Esophagus muscularis mucosa (tissue), 4 donors: Measurements from ENCODE around the gene BMAL1. TPM values are rescaled to one million over a fixed set of nuclear protein-coding genes. Genes with fewer than 3 reads are reported as not detected.

Experiments
- DNase-seq: peaks from one replicate; pipeline ENCODE4 v3.0.0-alpha.2; 2017; ENCODE audit errors: extremely low spot score
- H3K27ac ChIP-seq, 4 donors: fragments of 200-600 bp; sonication (generic); replicated peaks in 1 of 4; 1 replicate in 3 of 4; 2 replicates in 1 of 4; pipeline ENCODE4 v1.5.1; 2016 to 2019; ENCODE audit warnings: mild to moderate bottlenecking in 1 of 4
- H3K27me3 ChIP-seq, 4 donors: fragments of 200-600 bp; sonication (generic); one replicate each; pipeline versions ENCODE4 v1.5.1 to v1.6.0; 2016 to 2019
- H3K36me3 ChIP-seq, 4 donors: fragments of 200-600 bp; sonication (generic); one replicate each; pipeline ENCODE4 v1.5.1; 2016 to 2019
- H3K4me1 ChIP-seq, 4 donors: fragments of 200-600 bp; sonication (generic); one replicate each; pipeline ENCODE4 v1.5.1; 2016 to 2019
- H3K4me3 ChIP-seq, 4 donors: fragments of 200-600 bp; sonication (generic); 1 replicate in 2 of 4; 2 replicates in 2 of 4; pipeline ENCODE4 v1.5.1; 2016 to 2019; ENCODE audit warnings: mild to moderate bottlenecking in 4 of 4, moderate library complexity in 1 of 4
- H3K9me3 ChIP-seq, 4 donors: fragments of 200-600 bp; sonication (generic); 1 replicate in 3 of 4; 2 replicates in 1 of 4; pipeline ENCODE4 v1.5.1; 2016 to 2019
- CTCF ChIP-seq, 3 experiments: fragments of 200-600 bp in 2 of 3; fragments of 450-650 bp in 1 of 3; sonication (generic) in 2 of 3; IDR thresholded peaks; one replicate each; pipeline ENCODE4 v1.5.1; 2017 to 2019; ENCODE audit warnings: antibody characterized with exemption in 3 of 3, mild to moderate bottlenecking in 2 of 3, moderate library complexity in 1 of 3
- EP300 ChIP-seq: sonication (generic); formaldehyde crosslinking; IDR thresholded peaks from one replicate; pipeline ENCODE4 v1.6.1; 2017; ENCODE audit warnings: antibody characterized with exemption
- POLR2A ChIP-seq: fragments of 450-650 bp; IDR thresholded peaks from one replicate; pipeline ENCODE4 v1.6.1; 2017; ENCODE audit warnings: antibody characterized with exemption, moderate library complexity, mild to moderate bottlenecking, low read depth
- POLR2AphosphoS5 ChIP-seq, 2 donors: sonication (generic); formaldehyde crosslinking; IDR thresholded peaks; one replicate each; pipeline ENCODE4 v1.6.1; 2017; ENCODE audit warnings: antibody characterized with exemption in 2 of 2
- WGBS: methylation state at CpG from one replicate; pipeline ENCODE4 v1.1.5; 2018; 5-methylcytosine and 5-hydroxymethylcytosine counted together
- intact Hi-C: fragments of 100-400 bp; cut with DNase I; formaldehyde crosslinking; loops from one replicate; pipeline ENCODE4 v1.15.1; 2023
- total RNA-seq, 4 donors: library from RNA; depleted of rRNA; stranded (reverse); fragments of >200 nt; gene quantifications; one replicate each; pipeline versions ENCODE4 v1.1.0 to v1.2.1, GENCODE V29; 2016

Gene BMAL1
- total RNA-seq, 4 donors from 2014 or later, result 31.1 to 36.4 (median 33.9) TPM

DNA sequence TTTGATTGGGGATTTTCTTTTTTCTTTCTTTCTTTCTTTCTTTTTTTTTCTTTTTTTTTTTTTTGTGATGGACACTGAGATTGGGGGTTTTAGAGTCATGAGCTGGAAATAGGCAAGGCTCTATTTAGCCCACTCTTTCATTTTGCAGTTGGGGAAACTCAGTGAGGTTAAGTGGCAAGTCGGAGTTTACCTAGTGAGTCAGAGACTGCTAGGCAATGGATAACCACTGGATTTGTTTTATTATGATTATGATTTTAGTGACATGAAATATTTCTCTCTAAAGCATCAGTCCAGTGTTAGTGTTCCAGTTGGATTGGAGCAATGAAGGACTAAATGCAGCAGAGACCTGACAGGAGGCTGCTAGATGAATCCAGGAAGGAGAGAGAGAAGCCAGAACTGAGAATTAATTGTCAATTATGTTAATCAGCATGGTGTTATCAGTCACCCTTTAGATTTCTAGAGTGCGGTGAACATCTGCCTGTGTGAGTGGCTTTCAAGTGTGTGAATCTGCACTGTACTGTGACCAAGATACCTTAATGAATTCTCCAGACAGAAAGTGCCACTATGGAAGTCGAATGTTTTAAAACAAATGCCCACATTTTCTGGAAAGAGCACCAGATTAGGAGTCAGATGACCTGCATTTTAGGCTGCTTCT lies 10.9 kb downstream of the BMAL1 start:
- H3K4me3 ChIP-seq, result no peak overlapping the region
- no peak for DNase-seq
- H3K27ac ChIP-seq, result no peak overlapping the region
- H3K36me3 ChIP-seq, result no peaks in the 10 kb centered on the region
- H3K9me3 ChIP-seq, result no peaks in the 10 kb centered on the region
- intact Hi-C loops, result no loop called here
- 65% methylated on average over 3 of the region's 3 CpGs for WGBS
- no peak for TF ChIP-seq POLR2AphosphoS5 (IDR thresholded peaks at IDR 0.05)
- TF ChIP-seq CTCF (IDR thresholded peaks at IDR 0.05), result no peak
- peaks cover 6 to 58% (median 39%) of the 10 kb centered on the region in 4 donors for H3K4me1 ChIP-seq
- H3K27me3 ChIP-seq, result no peaks in the 10 kb centered on the region

GRCh38 chr11:13289081-13289480 lies 11.5 kb downstream of the BMAL1 start:
- DNase-seq, result no peak
- Histone ChIP-seq H3K4me3 (no peak overlapping the region), H3K27ac (no peak overlapping the region), H3K4me1 (peaks cover 6 to 59% (median 43%) of the 10 kb centered on the region in 4 donors), H3K27me3 (no peaks in the 10 kb centered on the region), H3K9me3 (no peaks in the 10 kb centered on the region), H3K36me3 (no peaks in the 10 kb centered on the region)
- WGBS, result 89% methylated on average over 1 of the region's 1 CpG
- intact Hi-C loops, result no loop called here
- TF ChIP-seq POLR2A (no peak), EP300 (no peak), POLR2AphosphoS5 (IDR thresholded peaks at IDR 0.05) (no peak), CTCF (IDR thresholded peaks at IDR 0.05) (no peak)

DNA sequence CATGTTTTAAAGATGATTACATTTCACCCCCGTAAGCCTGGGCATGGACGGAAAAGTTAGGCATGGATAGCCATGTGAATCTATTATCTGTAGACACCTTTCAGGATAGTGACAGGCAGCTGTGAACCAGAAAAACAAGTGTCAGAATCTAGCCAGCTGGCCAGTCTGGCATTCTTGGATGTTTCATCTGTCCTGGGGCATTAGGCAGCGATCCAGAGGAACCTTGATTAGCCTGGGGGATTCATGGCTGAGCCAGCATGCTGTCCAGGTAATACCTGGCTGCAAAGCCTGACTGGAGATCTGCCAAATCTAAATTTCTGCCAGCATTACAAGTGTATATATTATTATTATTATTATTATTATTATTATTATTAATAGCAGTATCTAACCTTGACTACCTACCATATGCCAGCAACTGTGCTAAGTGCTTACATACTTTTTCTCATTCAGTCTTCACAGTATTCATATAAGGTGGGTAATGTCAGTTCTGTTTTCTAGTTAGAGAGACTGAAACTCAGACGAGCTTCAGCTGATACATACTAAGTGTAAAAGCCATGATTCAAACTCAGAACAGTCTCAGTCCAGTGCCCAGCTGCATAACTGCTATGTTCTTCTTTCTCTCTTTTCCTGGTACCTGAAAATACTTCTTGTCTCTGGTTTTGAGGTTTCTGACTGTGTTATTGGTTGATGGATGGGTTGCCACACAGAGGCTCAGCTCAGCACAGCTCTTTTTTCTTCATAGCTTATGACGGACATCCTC lies 12.8 kb downstream of the BMAL1 start:
- TF ChIP-seq EP300, result no peak
- TF ChIP-seq CTCF (IDR thresholded peaks at IDR 0.05), result no peak
- no peak for TF ChIP-seq POLR2AphosphoS5 (IDR thresholded peaks at IDR 0.05)
- no peak for TF ChIP-seq POLR2A
- H3K4me1 ChIP-seq, result peaks cover 14 to 57% (median 52%) of the 10 kb centered on the region in 4 donors
- H3K4me3 ChIP-seq, result no peak overlapping the region
- no peak for DNase-seq
- 74% methylated on average over 5 of the region's 5 CpGs for WGBS
- intact Hi-C loops, result no loop called here
- no peaks in the 10 kb centered on the region for H3K36me3 ChIP-seq
- H3K9me3 ChIP-seq, result no peaks in the 10 kb centered on the region
- H3K27me3 ChIP-seq, result no peaks in the 10 kb centered on the region
- no peak overlapping the region for H3K27ac ChIP-seq

DNA sequence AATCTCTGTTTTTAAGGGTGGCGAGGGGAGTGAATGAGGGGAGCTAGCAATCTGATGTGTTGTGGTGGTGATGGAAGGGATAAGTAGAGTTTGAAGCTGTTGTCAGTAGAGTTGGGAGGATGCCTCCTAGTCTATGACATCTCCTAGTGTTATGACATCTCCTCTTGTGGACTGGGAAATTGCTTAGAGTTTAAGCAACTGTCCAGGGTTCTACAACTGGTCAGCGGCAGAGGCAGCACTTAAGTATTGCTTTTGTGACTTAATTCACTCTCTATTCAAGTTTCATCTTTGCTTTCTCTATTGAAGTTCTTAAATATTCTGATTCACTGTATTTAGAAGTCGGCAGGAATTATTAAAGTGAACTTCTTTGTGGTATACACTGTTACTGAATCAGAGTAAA lies 13.8 kb downstream of the BMAL1 start:
- Histone ChIP-seq H3K36me3 (no peaks in the 10 kb centered on the region), H3K27me3 (no peaks in the 10 kb centered on the region), H3K27ac (no peak overlapping the region), H3K4me3 (no peak overlapping the region), H3K9me3 (no peaks in the 10 kb centered on the region), H3K4me1 (peaks cover 17 to 66% (median 58%) of the 10 kb centered on the region in 4 donors)
- no peak for DNase-seq
- intact Hi-C loops, result no loop called here
- WGBS, result 92% methylated on average over 3 of the region's 3 CpGs
- TF ChIP-seq POLR2AphosphoS5 (IDR thresholded peaks at IDR 0.05), result no peak
- TF ChIP-seq EP300, result no peak
- TF ChIP-seq CTCF (IDR thresholded peaks at IDR 0.05), result no peak
- no peak for TF ChIP-seq POLR2A
